ENCODE results near the gene ABHD17A. TPM values are rescaled to one million over a fixed set of nuclear protein-coding genes. Genes with fewer than 3 reads are reported as not detected.

ABHD17A gene
- total and polyA plus RNA-seq, 8 donors = 41.3 to 72.7 (median 56.8) TPM

GRCh38 chr19:1865172-1866010 is 19.9 kb downstream of the ABHD17A start:
- Histone ChIP-seq H3K4me3 (peak overlapping the region in 1 of 2 donors; percentile 78), H3K9me3 (no peaks in the 10 kb centered on the region), H3K27me3 (no peaks in the 10 kb centered on the region), H3K4me1 (peaks cover 13 to 32% of the 10 kb centered on the region in 2 donors), H3K27ac (peak overlapping the region; percentile 84 to 98), H3K36me3 (peaks cover 0 to 9% of the 10 kb centered on the region in 2 donors)
- DNase-seq (peak in 1 of 4 donors; percentile 57), ATAC-seq (no peak)
- intact Hi-C loops (cut with DNase I) = no loop called here
- TF ChIP-seq, protein P1, sequence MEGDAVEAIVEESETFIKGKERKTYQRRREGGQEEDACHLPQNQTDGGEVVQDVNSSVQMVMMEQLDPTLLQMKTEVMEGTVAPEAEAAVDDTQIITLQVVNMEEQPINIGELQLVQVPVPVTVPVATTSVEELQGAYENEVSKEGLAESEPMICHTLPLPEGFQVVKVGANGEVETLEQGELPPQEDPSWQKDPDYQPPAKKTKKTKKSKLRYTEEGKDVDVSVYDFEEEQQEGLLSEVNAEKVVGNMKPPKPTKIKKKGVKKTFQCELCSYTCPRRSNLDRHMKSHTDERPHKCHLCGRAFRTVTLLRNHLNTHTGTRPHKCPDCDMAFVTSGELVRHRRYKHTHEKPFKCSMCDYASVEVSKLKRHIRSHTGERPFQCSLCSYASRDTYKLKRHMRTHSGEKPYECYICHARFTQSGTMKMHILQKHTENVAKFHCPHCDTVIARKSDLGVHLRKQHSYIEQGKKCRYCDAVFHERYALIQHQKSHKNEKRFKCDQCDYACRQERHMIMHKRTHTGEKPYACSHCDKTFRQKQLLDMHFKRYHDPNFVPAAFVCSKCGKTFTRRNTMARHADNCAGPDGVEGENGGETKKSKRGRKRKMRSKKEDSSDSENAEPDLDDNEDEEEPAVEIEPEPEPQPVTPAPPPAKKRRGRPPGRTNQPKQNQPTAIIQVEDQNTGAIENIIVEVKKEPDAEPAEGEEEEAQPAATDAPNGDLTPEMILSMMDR (IDR thresholded peaks at IDR 0.05) = no peak

GRCh38 chr19:1864480-1865171 is 20.7 kb downstream of the ABHD17A start:
- intact Hi-C loops (cut with DNase I) = no loop called here
- ATAC-seq = peak; percentile 72

DNA sequence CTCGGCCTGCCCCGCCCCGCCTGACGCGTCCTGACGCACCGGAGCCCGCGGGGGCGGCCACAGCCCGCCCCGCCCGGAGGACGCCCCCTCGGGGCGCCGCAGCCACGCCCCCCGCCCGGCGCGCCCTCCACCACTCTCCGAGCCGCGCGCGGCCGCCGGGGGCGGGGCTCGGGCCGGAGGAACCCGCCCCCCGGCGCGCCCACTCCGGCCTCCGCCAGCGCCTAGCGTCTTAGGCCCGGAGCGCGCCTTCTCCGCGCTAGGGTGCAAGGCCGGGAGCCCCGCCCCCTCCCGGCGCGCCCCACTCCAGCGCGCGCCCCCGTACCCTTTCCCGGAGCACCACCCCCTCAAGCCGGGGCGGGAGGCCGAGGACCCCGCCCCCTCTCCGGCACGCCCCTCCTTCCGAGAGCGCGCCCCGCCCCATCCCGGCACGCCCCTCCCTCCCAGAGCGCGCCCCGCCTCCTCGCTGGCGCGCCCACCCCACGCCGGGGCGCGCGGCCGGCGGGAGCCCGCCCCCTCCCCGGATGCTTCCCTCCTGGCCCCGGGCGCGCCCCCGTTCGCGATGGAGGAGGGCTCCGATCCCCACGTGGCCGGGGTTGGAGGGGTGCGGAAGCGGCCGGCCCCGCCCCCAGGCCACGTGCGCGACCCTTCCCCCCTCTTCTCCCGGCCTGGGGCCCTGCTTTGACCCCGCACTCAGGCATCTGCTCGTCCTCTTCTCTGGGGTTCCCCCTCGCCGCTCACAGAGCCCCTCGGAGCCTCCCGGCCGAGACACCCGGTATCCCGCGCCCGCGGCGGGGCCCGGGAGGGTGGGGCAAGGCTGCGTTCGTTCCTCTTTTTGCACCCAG is 21.4 kb downstream of the ABHD17A start:
- H3K27me3 ChIP-seq = no peaks in the 10 kb centered on the region
- peaks cover 23 to 47% of the 10 kb centered on the region in 2 donors for H3K4me1 ChIP-seq
- no peaks in the 10 kb centered on the region for H3K9me3 ChIP-seq
- peak; percentile 89 to 97 (median 93) for DNase-seq
- peak overlapping the region; percentile 84 to 98 for H3K27ac ChIP-seq
- ATAC-seq = peak; percentile 86
- intact Hi-C loops (cut with DNase I) = no loop called here
- peak overlapping the region; percentile 72 to 78 for H3K4me3 ChIP-seq
- TF ChIP-seq, protein P1 (IDR thresholded peaks at IDR 0.05) = no peak
- peaks cover 0 to 4% of the 10 kb centered on the region in 2 donors for H3K36me3 ChIP-seq

More at GRCh38 chr19:1864480-1865171, 20.7 kb downstream of the ABHD17A start:
- Histone ChIP-seq H3K9me3 (no peaks in the 10 kb centered on the region), H3K36me3 (peaks cover 0 to 9% of the 10 kb centered on the region in 2 donors), H3K27ac (peak overlapping the region; percentile 84 to 98), H3K4me1 (peaks cover 20 to 39% of the 10 kb centered on the region in 2 donors), H3K4me3 (peak overlapping the region; percentile 72 to 78), H3K27me3 (no peaks in the 10 kb centered on the region)
- DNase-seq = peak in 3 of 4 donors; percentile 61 to 96 (median 81)
- TF ChIP-seq, protein P1 (IDR thresholded peaks at IDR 0.05) = peak; percentile 65 to 93

DNA sequence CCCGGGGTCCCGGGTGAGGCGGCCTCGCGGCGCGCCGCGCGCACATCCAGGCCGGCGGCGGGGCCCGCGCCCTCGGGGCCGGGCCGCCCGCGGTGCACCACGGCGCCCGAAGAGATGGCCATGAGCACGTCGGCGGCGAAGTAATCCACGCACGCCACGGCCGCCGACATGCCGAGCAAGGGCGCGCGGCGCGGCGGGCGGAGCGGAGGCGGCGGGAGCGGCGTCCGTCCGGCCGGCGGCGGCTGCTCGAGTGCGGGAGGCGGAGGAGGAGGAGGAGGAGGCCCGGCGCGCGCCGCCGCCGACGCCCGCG is 22.0 kb downstream of the ABHD17A start, which contains the start of gene KLF16:
Gene KLF16 (minus strand): TSS at position 252 of the 310 bp plus-strand sequence. CDS start 82 bp downstream, at position 170.
- Histone ChIP-seq H3K4me1 (peaks cover 24 to 53% of the 10 kb centered on the region in 2 donors), H3K27me3 (no peaks in the 10 kb centered on the region), H3K27ac (peak within 1 kb of the TSS; percentile 84 to 98), H3K9me3 (no peaks in the 10 kb centered on the region), H3K36me3 (peaks cover 0 to 4% of the 10 kb centered on the region in 2 donors), H3K4me3 (peak within 1 kb of the TSS; percentile 72 to 78)
- intact Hi-C loops (cut with DNase I) = no loop called here
- ATAC-seq (no peak), DNase-seq (no peak)
- TF ChIP-seq, protein P1 (IDR thresholded peaks at IDR 0.05) = no peak
